ENCODE results near the gene PACRG.

DNA sequence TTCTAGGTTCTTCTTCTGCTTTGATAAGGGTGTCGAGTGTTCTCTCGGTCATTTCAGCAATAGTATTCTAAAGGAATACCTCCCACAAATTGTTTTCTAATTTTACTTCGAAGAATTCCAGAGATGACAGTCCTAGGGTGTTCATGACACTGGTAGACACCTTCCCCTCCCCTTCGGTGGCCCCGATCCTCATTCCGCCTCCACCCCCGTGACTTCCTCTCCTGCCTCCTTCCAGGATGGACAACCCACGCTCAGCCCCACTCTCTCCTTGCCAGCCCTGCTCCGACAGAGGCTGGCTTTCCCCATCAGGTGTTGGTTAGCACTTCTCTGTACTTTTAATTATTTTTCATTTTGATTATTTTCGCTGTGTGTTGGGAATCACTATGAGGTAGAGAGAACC is 431.9 kb downstream of the PACRG start:
- TF ChIP-seq, protein P1, sequence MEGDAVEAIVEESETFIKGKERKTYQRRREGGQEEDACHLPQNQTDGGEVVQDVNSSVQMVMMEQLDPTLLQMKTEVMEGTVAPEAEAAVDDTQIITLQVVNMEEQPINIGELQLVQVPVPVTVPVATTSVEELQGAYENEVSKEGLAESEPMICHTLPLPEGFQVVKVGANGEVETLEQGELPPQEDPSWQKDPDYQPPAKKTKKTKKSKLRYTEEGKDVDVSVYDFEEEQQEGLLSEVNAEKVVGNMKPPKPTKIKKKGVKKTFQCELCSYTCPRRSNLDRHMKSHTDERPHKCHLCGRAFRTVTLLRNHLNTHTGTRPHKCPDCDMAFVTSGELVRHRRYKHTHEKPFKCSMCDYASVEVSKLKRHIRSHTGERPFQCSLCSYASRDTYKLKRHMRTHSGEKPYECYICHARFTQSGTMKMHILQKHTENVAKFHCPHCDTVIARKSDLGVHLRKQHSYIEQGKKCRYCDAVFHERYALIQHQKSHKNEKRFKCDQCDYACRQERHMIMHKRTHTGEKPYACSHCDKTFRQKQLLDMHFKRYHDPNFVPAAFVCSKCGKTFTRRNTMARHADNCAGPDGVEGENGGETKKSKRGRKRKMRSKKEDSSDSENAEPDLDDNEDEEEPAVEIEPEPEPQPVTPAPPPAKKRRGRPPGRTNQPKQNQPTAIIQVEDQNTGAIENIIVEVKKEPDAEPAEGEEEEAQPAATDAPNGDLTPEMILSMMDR (IDR thresholded peaks at IDR 0.05 in 4 of 5, conservative IDR thresholded peaks at IDR 0.05 in 1 of 5) = no peak
- TF ChIP-seq POLR2A (IDR thresholded peaks at IDR 0.05) = no peak

Data from gastrocnemius medialis (tissue), 4 donors.